Coronary artery (tissue), 2 donors: ENCODE data around the gene CFAP20DC.

ENCODE experiments used
- DNase-seq: peaks from one replicate; pipeline ENCODE4 v3.0.0-alpha.2; 2017; ENCODE audit warnings: low spot score
- H3K27ac ChIP-seq, 2 donors: fragments of 200-600 bp; sonication (generic); one replicate each; pipeline ENCODE4 v1.5.1; 2016 to 2019
- H3K4me3 ChIP-seq: fragments of 200-600 bp; sonication (generic); 2 replicates; pipeline ENCODE4 v1.5.1; 2016; ENCODE audit warnings: mild to moderate bottlenecking, moderate library complexity
- CTCF ChIP-seq: fragments of 200-600 bp; sonication (generic); IDR thresholded peaks from one replicate; pipeline ENCODE4 v1.5.1; 2019; ENCODE audit warnings: antibody characterized with exemption

The CFAP20DC gene

GRCh38 chr3:58874248-58874741 lies 175.5 kb downstream of the CFAP20DC start:
- no peak for TF ChIP-seq CTCF
- no peak overlapping the region for H3K4me3 ChIP-seq
- DNase-seq, result no peak
- H3K27ac ChIP-seq, result no peak overlapping the region

- DNase-seq, result no peak
- TF ChIP-seq CTCF, result no peak
- no peak overlapping the region for H3K4me3 ChIP-seq
- no peak overlapping the region for H3K27ac ChIP-seq
These were observed 181.6 kb downstream of the CFAP20DC start for GRCh38 chr3:58868097-58868779.

GRCh38 chr3:58867621-58868020 lies 182.2 kb downstream of the CFAP20DC start:
- no peak overlapping the region for H3K4me3 ChIP-seq
- no peak for TF ChIP-seq CTCF

GRCh38 chr3:58866079-58866478 lies 183.7 kb downstream of the CFAP20DC start:
- H3K27ac ChIP-seq, result no peak overlapping the region
- no peak for TF ChIP-seq CTCF
- DNase-seq, result no peak
- no peak overlapping the region for H3K4me3 ChIP-seq

More at GRCh38 chr3:58867621-58868020, 182.2 kb downstream of the CFAP20DC start:
- no peak overlapping the region for H3K27ac ChIP-seq
- no peak for DNase-seq

GRCh38 chr3:58864480-58864879 lies 185.3 kb downstream of the CFAP20DC start:
- Histone ChIP-seq H3K4me3 (no peak overlapping the region), H3K27ac (no peak overlapping the region)
- TF ChIP-seq CTCF, result no peak
- DNase-seq, result no peak

- no peak for TF ChIP-seq CTCF
These were observed 186.6 kb downstream of the CFAP20DC start for GRCh38 chr3:58863206-58863605.

GRCh38 chr3:58861551-58861950 lies 188.3 kb downstream of the CFAP20DC start:
- Histone ChIP-seq H3K27ac (no peak overlapping the region), H3K4me3 (no peak overlapping the region)
- DNase-seq, result no peak
- no peak for TF ChIP-seq CTCF

More at GRCh38 chr3:58863206-58863605, 186.6 kb downstream of the CFAP20DC start:
- H3K4me3 ChIP-seq, result no peak overlapping the region
- DNase-seq, result no peak
- no peak overlapping the region for H3K27ac ChIP-seq
